Measurements from ENCODE around the gene FIGNL2. TPM values are rescaled to one million over a fixed set of nuclear protein-coding genes. Genes with fewer than 3 reads are reported as not detected.

FIGNL2 gene
- total RNA-seq, 1 experiment from 2014 or later: not detected

GRCh38 chr12:51865757-51866270 lies 17.3 kb upstream of the FIGNL2 start:
- DNase-seq (ENCODE audit: unreplicated experiment): no peak
- no peak for TF ChIP-seq CTCF (IDR thresholded peaks at IDR 0.05; ENCODE audit: unreplicated experiment)
- ChIA-PET CTCF (interaction anchor here (1.7 kb wide), 1 partner anchor 9 kb away, joined by 10 read pairs; no protein-coding TSS in a partner anchor), POLR2A (no interaction called here)
- H3K4me1 Mint-ChIP-seq (ENCODE audit: insufficient read depth, unreplicated experiment): no peaks in the 10 kb centered on the region
- H3K36me3 Mint-ChIP-seq (ENCODE audit: insufficient read depth, unreplicated experiment): no peaks in the 10 kb centered on the region
- no peaks in the 10 kb centered on the region for H3K9me3 Mint-ChIP-seq (ENCODE audit: unreplicated experiment)
- intact Hi-C loops (cut with micrococcal nuclease): no loop called here
- BruUV-seq (replicated peaks): no TSS peak
- no peaks in the 10 kb centered on the region for H3K27me3 Mint-ChIP-seq (ENCODE audit: insufficient read depth, unreplicated experiment)
- no peak overlapping the region for H3K4me3 Mint-ChIP-seq (ENCODE audit: unreplicated experiment)
- H3K27ac Mint-ChIP-seq (ENCODE audit: low read depth, unreplicated experiment): no peak overlapping the region

GRCh38 chr12:51864833-51865670 lies 16.5 kb upstream of the FIGNL2 start:
- POLR2A ChIA-PET: no interaction called here
- Mint-ChIP-seq H3K9me3 (ENCODE audit: unreplicated experiment) (no peaks in the 10 kb centered on the region), H3K27me3 (ENCODE audit: insufficient read depth, unreplicated experiment) (no peaks in the 10 kb centered on the region)

GRCh38 chr12:51863933-51864832 lies 15.7 kb upstream of the FIGNL2 start:
- POLR2A ChIA-PET: no interaction called here

More at GRCh38 chr12:51864833-51865670, 16.5 kb upstream of the FIGNL2 start:
- Mint-ChIP-seq H3K27ac (ENCODE audit: low read depth, unreplicated experiment) (no peak overlapping the region), H3K36me3 (ENCODE audit: insufficient read depth, unreplicated experiment) (no peaks in the 10 kb centered on the region), H3K4me1 (ENCODE audit: insufficient read depth, unreplicated experiment) (no peaks in the 10 kb centered on the region), H3K4me3 (ENCODE audit: unreplicated experiment) (no peak overlapping the region)
- no TSS peak for BruUV-seq (replicated peaks)
- no peak for DNase-seq (ENCODE audit: unreplicated experiment)
- CTCF ChIA-PET: interaction anchor here (0.6 to 1.6 kb wide), 5 partner anchors 8 to 444 kb away, joined by 3 to 6 read pairs (median 4); no protein-coding TSS in a partner anchor
- no peak for TF ChIP-seq CTCF (IDR thresholded peaks at IDR 0.05; ENCODE audit: unreplicated experiment)
- intact Hi-C loops (cut with micrococcal nuclease): no loop called here

More at GRCh38 chr12:51863933-51864832, 15.7 kb upstream of the FIGNL2 start:
- intact Hi-C loops (cut with micrococcal nuclease): no loop called here
- Mint-ChIP-seq H3K4me1 (ENCODE audit: insufficient read depth, unreplicated experiment) (no peaks in the 10 kb centered on the region), H3K36me3 (ENCODE audit: insufficient read depth, unreplicated experiment) (no peaks in the 10 kb centered on the region), H3K4me3 (ENCODE audit: unreplicated experiment) (no peak overlapping the region), H3K27me3 (ENCODE audit: insufficient read depth, unreplicated experiment) (no peaks in the 10 kb centered on the region), H3K9me3 (ENCODE audit: unreplicated experiment) (no peaks in the 10 kb centered on the region), H3K27ac (ENCODE audit: low read depth, unreplicated experiment) (no peak overlapping the region)
- no peak for TF ChIP-seq CTCF (IDR thresholded peaks at IDR 0.05; ENCODE audit: unreplicated experiment)
- DNase-seq (ENCODE audit: unreplicated experiment): no peak
- CTCF ChIA-PET: interaction anchor here (0.5 to 1.6 kb wide), 8 partner anchors 9 to 850 kb away, joined by 3 to 6 read pairs (median 4); no protein-coding TSS in a partner anchor
- BruUV-seq (replicated peaks): no TSS peak

All from MCF 10A (cell line).